ENCODE data around the gene IFIH1.

IFIH1 gene

DNA sequence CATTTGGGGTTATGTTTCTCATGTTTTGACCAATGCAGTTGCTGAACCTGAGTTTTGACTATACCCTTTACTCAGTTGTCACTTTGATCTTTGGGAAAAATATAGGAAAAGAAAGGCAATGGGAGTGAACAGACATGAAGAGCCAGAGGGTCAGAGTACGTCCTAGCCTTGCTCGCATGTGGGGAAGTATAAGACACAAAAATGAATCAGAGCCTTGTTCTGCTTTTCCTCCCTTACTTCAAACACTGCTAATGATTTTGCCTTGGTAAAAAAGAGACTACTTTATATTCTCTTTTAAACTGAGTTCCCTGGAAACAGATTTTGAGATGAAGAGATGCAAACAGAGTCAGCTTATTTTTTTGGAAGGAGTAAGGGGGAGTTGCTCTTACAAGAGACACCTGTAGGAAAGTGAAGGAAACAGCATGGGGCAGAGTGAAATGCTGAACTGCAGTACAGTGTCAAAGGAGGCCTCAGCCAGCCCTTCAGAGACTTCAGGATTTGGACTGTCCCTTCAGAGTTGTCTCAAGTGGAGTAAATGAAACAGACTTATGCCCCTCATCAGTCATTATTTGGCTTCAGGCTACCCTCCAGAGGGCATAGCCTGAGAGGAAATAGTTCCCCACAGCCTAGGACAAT lies 64.1 kb downstream of the IFIH1 start:
- TF ChIP-seq, protein P1, sequence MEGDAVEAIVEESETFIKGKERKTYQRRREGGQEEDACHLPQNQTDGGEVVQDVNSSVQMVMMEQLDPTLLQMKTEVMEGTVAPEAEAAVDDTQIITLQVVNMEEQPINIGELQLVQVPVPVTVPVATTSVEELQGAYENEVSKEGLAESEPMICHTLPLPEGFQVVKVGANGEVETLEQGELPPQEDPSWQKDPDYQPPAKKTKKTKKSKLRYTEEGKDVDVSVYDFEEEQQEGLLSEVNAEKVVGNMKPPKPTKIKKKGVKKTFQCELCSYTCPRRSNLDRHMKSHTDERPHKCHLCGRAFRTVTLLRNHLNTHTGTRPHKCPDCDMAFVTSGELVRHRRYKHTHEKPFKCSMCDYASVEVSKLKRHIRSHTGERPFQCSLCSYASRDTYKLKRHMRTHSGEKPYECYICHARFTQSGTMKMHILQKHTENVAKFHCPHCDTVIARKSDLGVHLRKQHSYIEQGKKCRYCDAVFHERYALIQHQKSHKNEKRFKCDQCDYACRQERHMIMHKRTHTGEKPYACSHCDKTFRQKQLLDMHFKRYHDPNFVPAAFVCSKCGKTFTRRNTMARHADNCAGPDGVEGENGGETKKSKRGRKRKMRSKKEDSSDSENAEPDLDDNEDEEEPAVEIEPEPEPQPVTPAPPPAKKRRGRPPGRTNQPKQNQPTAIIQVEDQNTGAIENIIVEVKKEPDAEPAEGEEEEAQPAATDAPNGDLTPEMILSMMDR (IDR thresholded peaks at IDR 0.05; ENCODE audit: insufficient read depth, low read depth, low read length, missing control alignments), result no peak
- DNase-seq (ENCODE audit: low read depth), result no peak
- H3K4me3 ChIP-seq (ENCODE audit: low read depth, low read length), result no peak overlapping the region

DNA sequence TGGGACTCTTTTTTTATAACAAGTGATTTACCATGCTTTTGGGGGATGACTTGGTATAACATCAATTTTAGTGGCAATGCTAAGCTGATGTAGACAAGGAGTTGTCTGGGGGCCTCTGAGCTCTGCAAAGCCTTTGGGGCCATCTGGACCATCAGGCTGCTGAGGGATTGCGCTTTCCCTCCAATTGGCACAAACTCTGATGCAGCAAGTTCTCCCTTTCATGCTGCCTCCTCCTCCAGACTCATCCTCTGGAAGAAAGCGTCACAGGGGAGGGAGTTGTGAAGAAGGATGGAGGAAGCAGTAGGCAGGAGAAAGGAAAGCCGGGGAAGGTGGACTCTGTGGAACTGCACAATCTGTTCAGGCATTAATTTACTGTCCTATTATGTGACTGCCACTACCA lies 65.0 kb downstream of the IFIH1 start:
- no peak overlapping the region for H3K4me3 ChIP-seq (ENCODE audit: low read depth, low read length)
- DNase-seq (ENCODE audit: low read depth), result no peak
- TF ChIP-seq, protein P1 (IDR thresholded peaks at IDR 0.05; ENCODE audit: insufficient read depth, low read depth, low read length, missing control alignments), result no peak

DNA sequence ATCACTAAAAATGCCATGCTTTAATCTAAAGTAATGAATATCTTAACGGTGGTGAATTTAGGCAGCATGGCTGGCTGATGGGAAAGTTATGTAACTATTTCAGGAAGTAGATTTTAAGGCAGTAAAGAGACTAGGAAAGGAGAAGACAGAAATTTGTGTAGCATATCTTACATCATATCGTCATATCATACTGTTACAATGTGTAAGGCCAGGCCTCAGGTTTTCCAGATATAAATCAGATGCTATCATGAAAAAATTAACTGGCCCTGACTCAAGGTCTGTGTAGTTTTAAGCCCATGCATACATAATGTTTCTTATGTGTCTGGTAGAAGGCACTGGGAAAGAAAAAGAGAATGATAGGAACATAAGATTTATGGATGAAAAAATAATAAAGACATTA lies 66.3 kb downstream of the IFIH1 start:
- no peak for DNase-seq (ENCODE audit: low read depth)
- TF ChIP-seq, protein P1 (IDR thresholded peaks at IDR 0.05; ENCODE audit: insufficient read depth, low read depth, low read length, missing control alignments), result no peak
- no peak overlapping the region for H3K4me3 ChIP-seq (ENCODE audit: low read depth, low read length)

DNA sequence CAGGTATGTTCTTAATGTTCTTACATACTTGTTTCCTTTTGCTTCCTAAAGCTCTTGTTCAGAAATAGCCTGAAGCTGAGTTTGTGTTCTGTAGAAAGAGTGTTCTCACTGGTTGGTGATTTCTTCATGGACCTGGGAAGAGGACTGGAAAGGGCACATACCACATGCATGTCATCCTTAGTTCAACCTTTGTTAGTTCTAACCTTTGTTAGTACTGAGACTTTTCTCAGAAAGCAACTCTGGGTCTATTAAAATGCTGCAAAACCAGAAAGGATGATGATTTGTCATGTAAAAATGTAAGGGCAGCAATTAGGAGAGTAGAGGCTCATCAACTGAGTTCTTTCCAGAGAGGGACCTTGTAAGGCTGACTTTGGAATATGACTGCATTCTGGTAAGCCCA lies 72.7 kb downstream of the IFIH1 start:
- DNase-seq (ENCODE audit: low read depth), result no peak
- TF ChIP-seq, protein P1 (IDR thresholded peaks at IDR 0.05; ENCODE audit: insufficient read depth, low read depth, low read length, missing control alignments), result no peak
- no peak overlapping the region for H3K4me3 ChIP-seq (ENCODE audit: low read depth, low read length)

DNA sequence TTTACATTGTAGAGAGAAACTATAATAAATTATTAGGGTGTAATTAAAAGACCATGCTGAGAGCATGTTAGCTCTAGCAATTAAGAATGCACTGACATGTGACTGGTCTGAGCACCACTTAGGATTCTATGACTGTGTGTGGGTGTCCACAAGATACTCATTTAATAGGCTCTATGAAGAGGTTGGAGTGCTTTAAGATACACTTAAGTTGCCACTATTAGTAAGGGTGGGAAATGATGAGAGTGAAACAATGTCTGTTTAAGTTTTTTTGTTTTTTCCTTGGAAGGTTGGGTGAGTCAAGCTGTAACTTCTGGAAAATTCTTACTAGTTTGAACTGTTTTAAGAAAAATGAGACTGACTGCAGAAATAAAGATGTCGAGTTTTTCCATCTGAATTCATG lies 73.4 kb downstream of the IFIH1 start:
- TF ChIP-seq, protein P1 (IDR thresholded peaks at IDR 0.05; ENCODE audit: insufficient read depth, low read depth, low read length, missing control alignments), result no peak
- no peak overlapping the region for H3K4me3 ChIP-seq (ENCODE audit: low read depth, low read length)
- no peak for DNase-seq (ENCODE audit: low read depth)

DNA sequence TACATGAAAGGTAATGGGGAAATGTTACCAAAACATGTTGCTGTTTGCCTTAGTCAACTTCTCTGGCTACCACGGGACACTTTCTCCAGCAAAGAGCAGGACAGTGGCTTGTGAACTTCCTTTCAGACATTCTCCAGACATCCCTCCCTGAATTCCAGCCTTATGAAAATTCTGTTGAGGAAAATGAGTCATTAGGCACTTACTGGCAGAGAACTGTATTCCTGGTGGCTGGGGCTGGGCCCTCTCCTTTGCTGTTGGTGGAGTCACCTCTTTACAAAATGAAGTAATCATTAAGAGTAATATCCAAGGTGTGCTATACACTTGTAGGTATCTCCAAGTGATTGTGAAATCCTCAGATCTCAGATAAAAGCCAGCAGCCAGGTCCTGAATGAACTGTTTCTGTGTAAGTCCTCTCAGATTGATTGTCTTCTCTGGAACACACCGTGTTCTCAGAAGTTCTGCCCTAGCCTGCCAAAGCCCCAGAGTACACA lies 73.9 kb downstream of the IFIH1 start:
- no peak overlapping the region for H3K4me3 ChIP-seq (ENCODE audit: low read depth, low read length)
- no peak for DNase-seq (ENCODE audit: low read depth)
- TF ChIP-seq, protein P1 (IDR thresholded peaks at IDR 0.05; ENCODE audit: insufficient read depth, low read depth, low read length, missing control alignments), result no peak

DNA sequence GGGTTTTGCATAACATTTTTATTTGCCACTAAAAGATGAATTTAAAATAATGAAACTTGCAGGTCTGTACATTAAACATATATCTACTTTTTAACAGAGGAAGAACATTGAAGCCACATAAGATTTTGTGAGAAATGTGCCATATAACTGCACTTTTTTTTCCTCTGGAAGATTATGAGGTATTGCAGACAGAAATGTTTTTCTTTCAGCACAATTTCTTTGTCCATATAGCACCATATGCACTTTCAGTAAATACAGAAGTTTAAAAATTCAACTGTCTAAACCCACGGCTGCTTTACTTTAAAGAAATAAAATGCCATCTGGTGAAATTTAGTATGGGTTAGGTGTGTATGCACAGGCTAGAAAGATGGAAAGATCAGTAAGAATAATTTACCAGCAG lies 74.8 kb downstream of the IFIH1 start:
- TF ChIP-seq, protein P1 (IDR thresholded peaks at IDR 0.05; ENCODE audit: insufficient read depth, low read depth, low read length, missing control alignments), result no peak
- no peak for DNase-seq (ENCODE audit: low read depth)
- H3K4me3 ChIP-seq (ENCODE audit: low read depth, low read length), result no peak overlapping the region
